Activated CD4-positive, alpha-beta memory T cell treated with anti-CD3 and anti-CD28 coated beads, Interleukin-2, amount 10 ng/mL, durations not matched to agents 7 days and 5 days (primary cell): ENCODE measurements around the gene POGLUT2. TPM values are rescaled to one million over a fixed set of nuclear protein-coding genes. Genes with fewer than 3 reads are reported as not detected.

Experiments
- CTCF ChIA-PET: fragments of 350-600 bp; sonication (Branson Sonifier 250); formaldehyde crosslinking; loops from one replicate; lab custom pipeline; 2021; ENCODE audit warnings: antibody characterized with exemption, inconsistent platforms; lab: Charles Lee
- POLR2A ChIA-PET: fragments of 350-600 bp; sonication (Branson Sonifier 250); formaldehyde crosslinking; loops from one replicate; lab custom pipeline; 2021; ENCODE audit warnings: antibody characterized with exemption; lab: Charles Lee
- DNase-seq: peaks from one replicate; pipeline ENCODE4 v3.0.0-alpha.2; 2020
- H3K27ac Mint-ChIP-seq: one replicate; pipeline ENCODE4 v1.8.0; 2021; ENCODE audit warnings: mild to moderate bottlenecking, mixed read lengths
- H3K27me3 Mint-ChIP-seq: one replicate; pipeline ENCODE4 v1.8.0; 2021; ENCODE audit warnings: mixed read lengths
- H3K36me3 Mint-ChIP-seq: one replicate; pipeline ENCODE4 v1.8.0; 2021; ENCODE audit warnings: low read depth, mixed read lengths
- H3K4me1 Mint-ChIP-seq: one replicate; pipeline ENCODE4 v1.8.0; 2021; ENCODE audit warnings: mixed read lengths
- H3K4me3 Mint-ChIP-seq: one replicate; pipeline ENCODE4 v1.8.0; 2021; ENCODE audit warnings: mild to moderate bottlenecking, mixed read lengths
- H3K9me3 Mint-ChIP-seq: one replicate; pipeline ENCODE4 v1.8.0; 2021; ENCODE audit warnings: mixed read lengths
- total RNA-seq, 2 experiments: library from RNA; stranded (reverse); gene quantifications; one replicate each; pipeline ENCODE4 v1.2.3, GENCODE V29; 2021

Gene POGLUT2
- total RNA-seq, 2 experiments from 2014 or later = 10.4 to 10.5 TPM

DNA sequence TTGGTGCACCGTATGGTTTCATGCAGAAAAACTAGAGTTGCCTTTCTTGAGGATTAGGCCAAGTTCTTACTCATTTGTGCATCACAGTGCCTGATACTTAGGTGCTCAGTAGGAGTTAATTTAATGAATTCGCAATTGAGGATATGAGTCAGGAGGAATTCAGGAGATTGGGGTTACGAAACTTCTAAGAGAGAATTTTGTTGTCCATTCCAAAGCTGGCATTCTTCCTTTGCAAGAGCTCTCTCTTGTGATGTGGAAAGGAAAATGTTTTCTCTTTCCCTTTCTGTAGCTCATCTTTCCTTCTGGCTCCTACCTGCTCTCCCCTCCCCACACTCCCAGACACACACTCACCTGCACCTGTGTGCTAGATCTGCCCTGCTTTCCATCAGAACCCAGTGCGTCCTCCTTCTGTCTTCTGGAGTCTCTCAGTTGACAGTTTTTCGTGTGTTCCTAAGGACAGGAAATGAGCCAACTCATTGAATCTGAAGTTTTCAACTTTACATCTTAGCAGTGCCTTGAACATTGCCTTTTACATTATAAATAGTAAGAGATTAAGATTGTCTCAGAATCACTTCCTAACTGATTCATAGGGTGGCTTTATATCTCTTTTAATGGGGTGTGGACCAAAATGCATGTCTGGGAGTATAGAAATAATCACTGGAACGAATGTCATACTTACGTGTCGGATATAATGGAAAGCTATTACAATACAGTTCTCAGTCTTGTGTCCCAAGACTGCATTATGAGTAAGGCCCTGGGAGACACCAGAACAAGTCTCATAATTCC is 27.3 kb upstream of the POGLUT2 start:
- H3K27me3 Mint-ChIP-seq = no peaks in the 10 kb centered on the region
- POLR2A ChIA-PET = no interaction called here

DNA sequence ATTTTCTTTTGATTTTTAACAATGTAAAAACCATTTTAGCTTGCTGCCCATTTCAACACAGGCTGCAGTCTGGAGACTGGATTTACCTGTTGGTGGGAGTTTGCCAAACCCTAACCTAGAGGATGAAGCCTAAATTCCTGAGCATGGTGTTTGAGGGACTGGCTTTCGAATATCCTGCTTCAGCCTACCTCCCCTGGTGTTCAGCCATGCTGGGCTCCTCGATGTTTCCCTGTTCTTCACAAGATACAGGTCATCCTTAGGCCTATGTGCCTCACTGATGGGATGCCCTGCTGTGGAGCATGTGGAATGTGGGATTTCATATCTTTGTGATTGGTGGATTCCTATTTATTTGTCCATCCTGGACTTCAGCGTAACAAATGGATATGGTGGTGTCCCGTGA is 26.6 kb upstream of the POGLUT2 start:
- Mint-ChIP-seq H3K9me3 (no peaks in the 10 kb centered on the region), H3K4me1 (no peaks in the 10 kb centered on the region), H3K27ac (no peak overlapping the region), H3K36me3 (peaks cover 39% of the 10 kb centered on the region), H3K4me3 (no peak overlapping the region), H3K27me3 (no peaks in the 10 kb centered on the region)
- no peak for DNase-seq
- ChIA-PET POLR2A (no interaction called here), CTCF (no interaction called here)

More for the DNA sequence above, 27.3 kb upstream of the POGLUT2 start:
- Mint-ChIP-seq H3K27ac (no peak overlapping the region), H3K4me3 (no peak overlapping the region), H3K36me3 (peaks cover 37% of the 10 kb centered on the region), H3K4me1 (no peaks in the 10 kb centered on the region), H3K9me3 (no peaks in the 10 kb centered on the region)
- CTCF ChIA-PET = no interaction called here
- no peak for DNase-seq

DNA sequence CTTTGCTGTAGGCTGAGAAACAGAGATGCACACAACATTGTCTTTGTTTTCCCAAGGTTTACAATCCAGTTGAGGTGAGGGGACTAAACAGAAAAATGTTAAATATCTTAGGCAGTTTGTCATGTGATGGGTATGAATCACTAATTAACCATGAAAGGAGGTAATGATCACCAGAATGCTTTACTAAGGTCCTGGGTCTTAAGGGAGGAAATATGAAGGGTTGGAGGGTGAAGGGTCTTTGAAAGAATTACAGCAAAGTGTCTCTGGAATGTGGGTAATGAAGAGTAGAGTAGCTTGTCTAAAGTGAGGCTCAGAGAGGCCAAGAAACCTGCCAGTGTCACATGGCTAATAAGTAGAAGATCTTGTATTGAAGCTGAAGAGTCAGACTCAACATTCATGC is 19.1 kb upstream of the POGLUT2 start:
- peaks cover 56% of the 10 kb centered on the region for H3K36me3 Mint-ChIP-seq
- H3K9me3 Mint-ChIP-seq = no peaks in the 10 kb centered on the region
- no peak for DNase-seq
- H3K4me3 Mint-ChIP-seq = no peak overlapping the region
- H3K27me3 Mint-ChIP-seq = no peaks in the 10 kb centered on the region
- peaks cover 9% of the 10 kb centered on the region for H3K4me1 Mint-ChIP-seq
- H3K27ac Mint-ChIP-seq = no peak overlapping the region
- ChIA-PET CTCF (interaction anchor here (3.3 kb wide), 1 partner anchor 18 kb away, joined by 8 read pairs; no protein-coding TSS in a partner anchor), POLR2A (no interaction called here)

DNA sequence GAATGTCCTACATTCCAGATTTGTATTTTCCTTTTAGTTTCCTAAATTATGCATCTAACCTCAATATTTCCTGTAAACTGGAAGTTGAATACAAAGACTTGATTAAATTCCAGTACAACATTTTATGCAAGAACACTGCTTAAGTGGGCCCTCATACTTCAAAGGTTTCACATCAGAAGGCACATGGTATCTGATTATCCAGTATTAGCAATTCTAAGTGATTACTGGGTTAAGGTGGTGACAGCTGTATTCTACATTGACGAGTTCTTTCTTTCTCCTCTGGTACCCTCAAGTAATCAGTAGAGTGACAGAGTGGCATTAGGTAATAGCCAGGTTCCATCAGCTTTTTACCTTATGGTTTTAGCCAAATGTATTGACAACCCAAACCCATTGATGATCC is 18.5 kb upstream of the POGLUT2 start:
- Mint-ChIP-seq H3K9me3 (no peaks in the 10 kb centered on the region), H3K4me1 (peaks cover 9% of the 10 kb centered on the region), H3K27ac (no peak overlapping the region), H3K36me3 (peaks cover 53% of the 10 kb centered on the region), H3K27me3 (no peaks in the 10 kb centered on the region), H3K4me3 (no peak overlapping the region)
- DNase-seq = no peak
- CTCF ChIA-PET = no interaction called here
- POLR2A ChIA-PET = no interaction called here

DNA sequence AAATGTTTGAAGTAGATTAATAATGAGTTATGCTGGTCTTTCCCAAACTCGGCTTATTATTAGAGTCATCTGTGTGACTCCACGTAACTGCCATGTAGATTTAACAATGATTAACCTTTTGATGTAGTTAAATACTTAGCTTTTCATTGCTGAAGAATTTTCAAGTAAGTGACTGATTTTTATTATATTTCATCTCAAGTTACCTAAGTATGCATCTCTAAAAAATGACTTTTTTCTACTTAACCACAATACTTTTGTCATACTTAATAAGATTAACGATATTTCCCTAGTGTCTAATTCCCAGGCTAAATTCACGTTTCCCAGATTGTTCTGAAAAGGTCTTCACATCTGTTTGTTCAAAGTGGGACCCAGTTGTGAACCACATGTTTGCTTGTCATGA is 17.9 kb upstream of the POGLUT2 start:
- ChIA-PET CTCF (no interaction called here), POLR2A (no interaction called here)
- no peak for DNase-seq
- no peaks in the 10 kb centered on the region for H3K27me3 Mint-ChIP-seq
- peaks cover 53% of the 10 kb centered on the region for H3K36me3 Mint-ChIP-seq
- no peak overlapping the region for H3K4me3 Mint-ChIP-seq
- H3K4me1 Mint-ChIP-seq = peaks cover 9% of the 10 kb centered on the region
- no peak overlapping the region for H3K27ac Mint-ChIP-seq
- peaks cover 4% of the 10 kb centered on the region for H3K9me3 Mint-ChIP-seq

DNA sequence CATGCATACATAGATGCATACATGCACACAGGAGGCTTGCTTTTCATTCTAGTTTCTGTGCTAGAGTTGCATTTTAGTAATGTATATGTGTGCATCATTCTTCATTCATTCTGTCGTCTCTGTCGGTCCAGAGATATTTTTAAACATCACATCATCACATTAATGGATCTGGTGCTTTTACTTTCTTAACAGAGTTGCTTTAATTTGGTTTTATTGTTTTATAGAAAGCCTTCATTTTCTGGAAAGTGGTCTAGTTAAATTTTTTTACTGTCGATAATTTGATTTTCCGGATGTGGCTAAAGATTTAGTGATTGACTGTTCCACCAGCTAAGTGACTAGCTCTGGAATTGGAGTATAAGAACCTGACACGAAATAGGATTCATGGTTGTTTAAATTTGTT is 17.0 kb upstream of the POGLUT2 start:
- POLR2A ChIA-PET = interaction anchor here (1.6 kb wide), 1 partner anchor 220 kb away, joined by 5 read pairs; the partner anchor contains the start of gene TPP2
- no peaks in the 10 kb centered on the region for H3K27me3 Mint-ChIP-seq
- CTCF ChIA-PET = interaction anchor here (1.8 kb wide), 1 partner anchor 16 kb away, joined by 5 read pairs; no protein-coding TSS in a partner anchor

DNA sequence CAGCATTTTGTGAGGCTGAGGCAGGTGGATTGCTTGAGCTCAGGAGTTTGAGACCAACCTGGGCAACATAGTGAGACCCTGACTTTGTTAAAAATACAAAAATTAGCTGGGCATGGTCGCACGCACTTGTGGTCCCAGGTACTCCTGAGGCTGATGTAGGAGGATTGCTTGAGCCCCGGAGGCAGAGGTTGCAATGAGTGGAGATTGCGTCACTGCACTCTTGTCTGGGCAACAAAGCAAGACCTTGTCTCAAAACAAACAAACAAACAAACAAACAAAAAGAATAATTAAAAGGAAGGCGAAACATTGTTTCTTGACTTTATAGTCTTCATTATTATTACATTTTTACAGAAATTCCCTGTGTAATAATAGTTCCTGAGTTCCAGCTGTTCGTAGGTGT is 16.0 kb upstream of the POGLUT2 start:
- ChIA-PET CTCF (interaction anchor here (1.8 kb wide), 1 partner anchor 15 kb away, joined by 5 read pairs; no protein-coding TSS in a partner anchor), POLR2A (interaction anchor here (1.6 to 3.1 kb wide), 2 partner anchors 15 to 219 kb away, joined by 5 to 12 read pairs; partner anchors contain the start of gene TPP2)
- H3K27me3 Mint-ChIP-seq = no peaks in the 10 kb centered on the region
- H3K9me3 Mint-ChIP-seq = peaks cover 4% of the 10 kb centered on the region
- DNase-seq = no peak
- H3K4me3 Mint-ChIP-seq = no peak overlapping the region
- no peak overlapping the region for H3K27ac Mint-ChIP-seq
- H3K4me1 Mint-ChIP-seq = peaks cover 12% of the 10 kb centered on the region
- peaks cover 62% of the 10 kb centered on the region for H3K36me3 Mint-ChIP-seq

More for the DNA sequence above, 17.0 kb upstream of the POGLUT2 start:
- H3K4me1 Mint-ChIP-seq = peaks cover 9% of the 10 kb centered on the region
- H3K4me3 Mint-ChIP-seq = no peak overlapping the region
- H3K27ac Mint-ChIP-seq = no peak overlapping the region
- DNase-seq = no peak
- H3K36me3 Mint-ChIP-seq = peaks cover 61% of the 10 kb centered on the region
- H3K9me3 Mint-ChIP-seq = peaks cover 4% of the 10 kb centered on the region

DNA sequence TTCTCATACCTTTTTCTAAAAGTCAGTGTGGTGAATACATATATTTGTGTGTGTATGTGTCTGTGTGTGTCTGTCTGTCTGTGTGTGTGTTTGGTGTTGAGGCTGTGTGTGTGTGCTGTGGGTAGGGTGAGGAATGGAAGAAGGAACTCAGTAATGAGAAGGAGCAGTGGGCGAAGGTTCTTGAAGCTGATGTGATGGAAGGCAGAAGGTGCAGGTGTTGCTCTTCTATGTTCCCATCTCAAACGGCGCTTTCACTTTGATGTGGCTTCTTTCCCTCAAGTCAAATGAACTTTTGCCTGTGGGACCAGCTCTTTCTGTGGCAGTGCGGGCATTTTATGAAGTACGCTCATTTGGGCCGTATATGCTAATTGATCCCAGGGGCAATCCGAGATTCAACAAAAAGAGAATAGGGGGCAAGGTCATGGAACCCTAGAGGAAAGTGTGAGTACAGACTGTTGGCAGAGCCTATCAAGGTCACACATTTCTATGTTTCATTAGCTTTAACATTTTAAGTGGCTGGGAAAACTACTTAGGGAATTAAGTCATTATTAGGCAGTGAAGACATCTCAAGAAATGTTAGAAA is 15.3 kb upstream of the POGLUT2 start:
- POLR2A ChIA-PET = interaction anchor here (1.6 to 3.1 kb wide), 2 partner anchors 14 to 218 kb away, joined by 5 to 12 read pairs; partner anchors contain the start of gene TPP2
- peaks cover 4% of the 10 kb centered on the region for H3K9me3 Mint-ChIP-seq
- DNase-seq = no peak
- H3K27ac Mint-ChIP-seq = no peak overlapping the region
- no peaks in the 10 kb centered on the region for H3K27me3 Mint-ChIP-seq
- no peak overlapping the region for H3K4me3 Mint-ChIP-seq
- CTCF ChIA-PET = interaction anchor here (1.3 to 1.8 kb wide), 3 partner anchors 14 to 89 kb away, joined by 3 to 5 read pairs (median 3); no protein-coding TSS in a partner anchor
- peaks cover 12% of the 10 kb centered on the region for H3K4me1 Mint-ChIP-seq
- H3K36me3 Mint-ChIP-seq = peaks cover 56% of the 10 kb centered on the region

DNA sequence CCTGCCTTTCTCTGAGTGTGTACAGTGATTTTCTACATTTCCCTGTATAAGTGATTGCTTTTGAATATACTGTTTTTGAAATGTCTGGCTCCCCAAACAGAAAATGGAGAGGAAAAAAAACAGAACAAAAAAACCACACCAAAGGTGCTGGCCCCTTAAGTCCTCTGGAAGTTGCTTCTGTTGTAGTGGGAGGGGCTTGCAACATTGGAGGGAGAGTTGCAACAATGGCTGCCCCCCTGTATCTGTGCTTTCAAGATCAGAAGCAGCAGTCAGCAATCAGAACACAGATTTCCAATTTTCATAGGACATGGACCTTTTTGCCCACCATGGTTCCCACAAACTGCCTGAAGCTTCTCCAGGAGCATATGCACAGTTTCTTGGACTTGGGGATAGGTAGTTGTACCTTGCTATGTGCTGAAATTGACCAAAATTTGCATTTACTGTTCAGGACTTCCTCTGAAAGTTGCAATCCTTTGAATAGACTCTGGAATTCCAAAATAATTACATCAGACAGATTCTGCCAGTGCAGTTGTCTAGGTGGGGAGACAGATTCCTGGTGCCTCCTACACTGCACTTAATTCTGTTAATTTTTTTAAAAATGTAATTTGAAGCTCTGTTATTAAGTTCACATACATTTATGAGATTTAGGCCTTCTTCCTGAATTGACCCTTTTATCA is 14.0 kb upstream of the POGLUT2 start:
- Mint-ChIP-seq H3K9me3 (peaks cover 4% of the 10 kb centered on the region), H3K4me1 (peaks cover 16% of the 10 kb centered on the region), H3K27ac (no peak overlapping the region), H3K27me3 (no peaks in the 10 kb centered on the region), H3K4me3 (no peak overlapping the region), H3K36me3 (peaks cover 49% of the 10 kb centered on the region)
- ChIA-PET CTCF (interaction anchor here (1.2 to 1.4 kb wide), 3 partner anchors 12 to 88 kb away, joined by 3 to 4 read pairs (median 3); no protein-coding TSS in a partner anchor), POLR2A (interaction anchor here (0.7 to 3.1 kb wide), 2 partner anchors 12 to 217 kb away, joined by 3 to 12 read pairs; no protein-coding TSS in a partner anchor)
- no peak for DNase-seq

DNA sequence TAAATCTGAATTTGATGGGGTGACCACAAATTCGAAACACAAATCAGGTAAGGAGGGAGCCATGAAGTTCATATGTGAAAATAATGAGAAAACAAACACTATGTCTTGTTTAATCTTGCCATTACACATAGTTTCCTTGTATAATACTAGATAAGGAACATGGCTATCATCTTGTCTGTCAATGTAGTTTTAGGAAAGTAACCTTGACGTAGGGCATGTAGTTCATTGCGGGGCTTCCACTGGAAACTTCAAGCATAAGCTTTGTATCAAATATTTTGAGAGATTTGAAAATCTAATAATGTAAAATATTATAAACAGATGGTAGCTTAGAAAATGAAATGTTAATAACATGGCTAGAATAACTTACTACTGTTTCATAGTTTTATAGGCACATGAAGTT is 8.9 kb upstream of the POGLUT2 start:
- Mint-ChIP-seq H3K27ac (no peak overlapping the region), H3K4me3 (no peak overlapping the region), H3K27me3 (no peaks in the 10 kb centered on the region), H3K4me1 (peaks cover 22% of the 10 kb centered on the region), H3K36me3 (peaks cover 42% of the 10 kb centered on the region), H3K9me3 (peaks cover 4% of the 10 kb centered on the region)
- CTCF ChIA-PET = interaction anchor here (1.0 to 1.2 kb wide), 3 partner anchors 25 to 216 kb away, joined by 4 to 5 read pairs (median 4); no protein-coding TSS in a partner anchor
- POLR2A ChIA-PET = interaction anchor here (1.5 kb wide), 1 partner anchor 34 kb away, joined by 4 read pairs; the partner anchor contains the start of gene TEX30
- no peak for DNase-seq

DNA sequence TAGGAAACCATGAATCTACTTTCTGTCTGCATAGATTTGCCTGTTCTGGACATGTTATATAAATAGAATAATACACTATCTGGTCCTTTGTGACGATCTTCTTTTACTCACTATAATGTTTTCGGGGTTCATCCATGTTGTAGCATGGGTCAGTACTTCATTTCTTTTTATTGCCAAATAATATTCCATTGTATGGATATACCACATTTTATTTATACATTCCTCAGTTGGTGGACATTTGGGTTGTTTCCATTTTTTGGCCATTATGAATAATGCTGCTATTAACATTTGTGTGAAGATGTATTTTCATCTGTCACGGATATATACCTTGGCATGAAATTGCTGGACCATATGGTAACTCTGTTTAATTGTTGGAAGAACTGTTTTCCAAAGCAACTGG is 6.9 kb upstream of the POGLUT2 start:
- H3K27ac Mint-ChIP-seq = no peak overlapping the region
- H3K9me3 Mint-ChIP-seq = no peaks in the 10 kb centered on the region
- ChIA-PET POLR2A (no interaction called here), CTCF (no interaction called here)
- DNase-seq = no peak
- peaks cover 33% of the 10 kb centered on the region for H3K36me3 Mint-ChIP-seq
- H3K4me1 Mint-ChIP-seq = peaks cover 37% of the 10 kb centered on the region
- H3K27me3 Mint-ChIP-seq = no peaks in the 10 kb centered on the region
- no peak overlapping the region for H3K4me3 Mint-ChIP-seq
